Measurements from ENCODE around the gene OPA3.

DNA sequence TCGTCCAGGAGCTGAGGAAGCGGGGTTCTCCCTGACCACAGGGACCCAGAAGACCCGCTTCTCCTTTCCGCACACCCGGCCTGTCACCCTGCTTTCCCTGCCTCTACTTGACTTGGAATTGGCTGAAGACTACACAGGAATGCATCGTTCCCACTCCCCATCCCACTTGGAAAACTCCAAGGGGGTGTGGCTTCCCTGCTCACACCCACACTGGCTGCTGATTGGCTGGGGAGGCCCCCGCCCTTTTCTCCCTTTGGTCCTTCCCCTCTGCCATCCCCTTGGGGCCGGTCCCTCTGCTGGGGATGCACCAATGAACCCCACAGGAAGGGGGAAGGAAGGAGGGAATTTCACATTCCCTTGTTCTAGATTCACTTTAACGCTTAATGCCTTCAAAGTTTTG is 58.5 kb downstream of the OPA3 start:
- TF ChIP-seq CTCF (IDR thresholded peaks at IDR 0.05; ENCODE audit: insufficient read depth, low read length), result no peak
- no peak for TF ChIP-seq POLR2AphosphoS5 (IDR thresholded peaks at IDR 0.05; ENCODE audit: low read depth)
- no peak for TF ChIP-seq GABPA (IDR thresholded peaks at IDR 0.05; ENCODE audit: low read depth)
- TF ChIP-seq, protein P1, sequence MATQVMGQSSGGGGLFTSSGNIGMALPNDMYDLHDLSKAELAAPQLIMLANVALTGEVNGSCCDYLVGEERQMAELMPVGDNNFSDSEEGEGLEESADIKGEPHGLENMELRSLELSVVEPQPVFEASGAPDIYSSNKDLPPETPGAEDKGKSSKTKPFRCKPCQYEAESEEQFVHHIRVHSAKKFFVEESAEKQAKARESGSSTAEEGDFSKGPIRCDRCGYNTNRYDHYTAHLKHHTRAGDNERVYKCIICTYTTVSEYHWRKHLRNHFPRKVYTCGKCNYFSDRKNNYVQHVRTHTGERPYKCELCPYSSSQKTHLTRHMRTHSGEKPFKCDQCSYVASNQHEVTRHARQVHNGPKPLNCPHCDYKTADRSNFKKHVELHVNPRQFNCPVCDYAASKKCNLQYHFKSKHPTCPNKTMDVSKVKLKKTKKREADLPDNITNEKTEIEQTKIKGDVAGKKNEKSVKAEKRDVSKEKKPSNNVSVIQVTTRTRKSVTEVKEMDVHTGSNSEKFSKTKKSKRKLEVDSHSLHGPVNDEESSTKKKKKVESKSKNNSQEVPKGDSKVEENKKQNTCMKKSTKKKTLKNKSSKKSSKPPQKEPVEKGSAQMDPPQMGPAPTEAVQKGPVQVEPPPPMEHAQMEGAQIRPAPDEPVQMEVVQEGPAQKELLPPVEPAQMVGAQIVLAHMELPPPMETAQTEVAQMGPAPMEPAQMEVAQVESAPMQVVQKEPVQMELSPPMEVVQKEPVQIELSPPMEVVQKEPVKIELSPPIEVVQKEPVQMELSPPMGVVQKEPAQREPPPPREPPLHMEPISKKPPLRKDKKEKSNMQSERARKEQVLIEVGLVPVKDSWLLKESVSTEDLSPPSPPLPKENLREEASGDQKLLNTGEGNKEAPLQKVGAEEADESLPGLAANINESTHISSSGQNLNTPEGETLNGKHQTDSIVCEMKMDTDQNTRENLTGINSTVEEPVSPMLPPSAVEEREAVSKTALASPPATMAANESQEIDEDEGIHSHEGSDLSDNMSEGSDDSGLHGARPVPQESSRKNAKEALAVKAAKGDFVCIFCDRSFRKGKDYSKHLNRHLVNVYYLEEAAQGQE (IDR thresholded peaks at IDR 0.05; ENCODE audit: insufficient replicate concordance, low read depth), result no peak

Measured in HL-60 (cell line).